LNCAP (cell line): ENCODE results near the gene NPAS3.

Source experiments
- CTCF ChIP-seq: fragments of 450-650 bp; IDR thresholded peaks from 2 replicates; pipeline ENCODE4 v1.5.1; 2017; ENCODE audit warnings: mild to moderate bottlenecking

NPAS3 gene

DNA sequence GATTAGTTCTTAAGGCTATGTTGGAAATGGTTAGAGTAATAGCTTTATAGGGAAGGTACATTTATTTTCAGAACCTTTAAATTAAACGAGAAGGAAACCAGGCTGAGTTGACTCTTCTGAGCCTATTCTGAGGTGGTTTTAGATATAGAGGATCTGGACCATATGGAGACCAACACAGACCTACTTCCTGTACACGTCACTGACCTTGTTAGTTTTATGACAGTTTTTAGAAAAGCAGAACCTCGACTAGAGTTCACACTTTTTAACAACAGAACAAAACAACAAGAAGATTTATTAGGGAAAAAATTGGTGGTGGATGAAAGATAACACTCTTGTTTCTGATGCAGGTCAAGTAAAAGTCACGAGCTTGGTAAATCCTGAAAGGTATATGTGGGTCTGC lies 107.1 kb downstream of the NPAS3 start:
- TF ChIP-seq CTCF, result no peak

- TF ChIP-seq CTCF, result no peak
These were observed 114.3 kb downstream of the NPAS3 start for GRCh38 chr14:33052943-33053342.

DNA sequence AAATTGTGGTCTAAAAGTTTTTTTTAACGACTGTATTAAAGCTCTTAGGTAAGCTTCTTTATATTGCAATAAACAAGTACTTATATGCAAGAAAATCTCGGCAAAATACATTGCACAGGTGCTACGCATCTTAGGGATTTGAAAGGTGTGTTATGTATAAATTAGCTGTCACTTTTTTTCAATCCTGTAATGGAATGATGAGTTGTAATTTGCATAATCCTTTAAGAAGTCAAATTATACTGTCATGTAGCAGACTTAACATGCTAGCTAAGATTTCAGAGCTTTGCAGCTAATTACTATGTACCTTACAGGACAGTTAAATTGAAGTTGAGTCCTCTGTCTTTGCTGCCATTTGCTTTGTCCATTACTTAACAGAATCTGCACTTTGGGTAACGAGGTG lies 117.5 kb downstream of the NPAS3 start:
- no peak for TF ChIP-seq CTCF

- no peak for TF ChIP-seq CTCF
These were observed 118.9 kb downstream of the NPAS3 start for GRCh38 chr14:33057585-33057984.

GRCh38 chr14:33061667-33062325 lies 123.1 kb downstream of the NPAS3 start:
- no peak for TF ChIP-seq CTCF

DNA sequence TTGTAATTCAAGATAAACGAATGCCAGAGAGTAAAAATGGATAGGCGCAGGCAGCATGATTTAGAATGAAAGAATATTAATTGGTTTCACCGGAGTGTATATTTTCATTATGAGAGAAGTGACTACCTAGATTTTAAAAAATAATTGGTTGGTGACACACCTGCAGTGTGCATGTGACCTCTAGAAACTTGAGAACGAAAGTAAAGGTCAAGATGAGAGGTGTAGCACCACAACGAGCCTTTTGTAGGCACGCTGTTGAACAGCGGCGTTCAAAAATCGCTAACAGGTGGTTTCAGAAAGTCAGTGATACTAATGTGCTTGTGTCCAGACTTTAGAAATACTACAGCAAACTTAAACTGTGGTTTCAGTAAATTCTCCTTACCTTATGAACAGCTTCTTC lies 123.8 kb downstream of the NPAS3 start:
- TF ChIP-seq CTCF, result no peak

GRCh38 chr14:33062881-33063280 lies 124.2 kb downstream of the NPAS3 start:
- no peak for TF ChIP-seq CTCF

- TF ChIP-seq CTCF, result no peak
These were observed 124.8 kb downstream of the NPAS3 start for GRCh38 chr14:33063521-33063920.
